GM23248 (cell line): ENCODE data around the gene CYP27A1.

Source experiments
- EZH2 ChIP-seq: fragments of 200-600 bp; sonication (generic); IDR thresholded peaks from 2 replicates; pipeline ENCODE4 v1.6.1; 2018; ENCODE audit warnings: antibody characterized with exemption, mild to moderate bottlenecking; ENCODE audit not compliant: insufficient read depth, poor library complexity, severe bottlenecking
- EZH2phosphoT487 ChIP-seq: fragments of 200-600 bp; sonication (generic); IDR thresholded peaks from 2 replicates; pipeline ENCODE4 v1.6.1; 2018; ENCODE audit warnings: antibody characterized with exemption, moderate library complexity, mild to moderate bottlenecking, low read depth; ENCODE audit not compliant: insufficient read depth

GRCh38 chr2:218736531-218736930, 45.4 kb upstream of the CYP27A1 start:
- TF ChIP-seq EZH2 (no peak), EZH2phosphoT487 (no peak)
